Right forelimb (tissue), 1 donor: Measurements from ENCODE around the gene MYBBP1A.

Experiments used
- DNase-seq: peaks from one replicate; pipeline ENCODE4 v3.0.0-alpha.2; 2018

The MYBBP1A gene

DNA sequence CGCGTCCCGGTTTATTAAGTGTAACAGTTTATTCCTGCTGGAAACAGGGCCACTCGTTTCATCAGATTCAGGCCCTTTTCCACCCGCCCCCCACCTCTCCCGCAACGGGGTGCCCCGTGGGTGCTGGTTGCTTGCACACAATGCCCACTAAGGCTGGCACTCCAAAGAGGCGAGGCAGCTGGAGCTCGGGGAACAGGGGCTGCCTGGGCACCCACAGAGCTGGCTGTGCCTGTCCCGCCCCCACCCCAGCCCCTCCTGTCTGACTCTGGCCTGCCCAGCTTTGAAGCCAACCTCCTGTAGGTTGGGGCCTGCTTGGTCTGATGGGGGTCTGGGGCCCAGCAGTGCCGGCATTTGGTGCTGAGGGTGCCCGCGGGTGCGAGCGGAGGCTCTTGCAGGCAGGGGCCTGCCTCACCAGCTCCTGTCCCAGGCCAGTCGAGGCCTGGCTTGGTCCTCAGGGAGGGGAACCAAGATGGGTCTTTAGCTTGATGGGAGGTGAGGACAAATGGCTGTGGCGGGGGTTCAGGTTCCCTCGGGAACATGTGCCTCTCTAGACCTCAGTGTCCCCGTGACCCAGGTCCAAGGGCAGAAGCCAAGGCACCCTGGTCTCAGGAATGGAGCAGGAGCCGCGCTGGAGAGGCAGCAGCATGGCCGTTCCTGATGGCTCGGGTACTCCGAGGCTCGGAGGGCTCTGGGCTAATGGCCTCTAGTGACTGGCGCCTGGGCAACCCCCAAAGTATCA is 20.1 kb downstream of the MYBBP1A start:
- no peak for DNase-seq

DNA sequence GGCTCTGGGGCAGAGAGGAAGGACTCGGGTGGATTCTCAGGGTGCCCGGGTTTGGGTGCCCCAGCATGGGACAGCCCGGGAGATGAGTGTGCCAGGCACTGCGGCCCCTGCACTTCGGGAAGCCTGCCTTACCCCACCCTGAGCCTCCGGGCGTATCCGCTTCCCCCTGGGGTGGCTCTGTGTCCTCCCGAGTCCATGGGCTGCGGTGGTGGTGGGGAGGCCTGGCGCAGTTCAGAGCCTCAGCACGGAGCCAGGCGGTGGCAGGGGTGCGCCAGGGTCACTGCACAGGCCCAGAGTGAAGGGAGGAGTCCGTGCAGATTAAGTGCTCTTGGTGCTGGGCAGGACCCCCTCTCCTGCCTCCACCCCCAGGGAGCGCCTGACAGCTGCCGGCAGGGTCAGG is 20.7 kb downstream of the MYBBP1A start:
- no peak for DNase-seq

DNA sequence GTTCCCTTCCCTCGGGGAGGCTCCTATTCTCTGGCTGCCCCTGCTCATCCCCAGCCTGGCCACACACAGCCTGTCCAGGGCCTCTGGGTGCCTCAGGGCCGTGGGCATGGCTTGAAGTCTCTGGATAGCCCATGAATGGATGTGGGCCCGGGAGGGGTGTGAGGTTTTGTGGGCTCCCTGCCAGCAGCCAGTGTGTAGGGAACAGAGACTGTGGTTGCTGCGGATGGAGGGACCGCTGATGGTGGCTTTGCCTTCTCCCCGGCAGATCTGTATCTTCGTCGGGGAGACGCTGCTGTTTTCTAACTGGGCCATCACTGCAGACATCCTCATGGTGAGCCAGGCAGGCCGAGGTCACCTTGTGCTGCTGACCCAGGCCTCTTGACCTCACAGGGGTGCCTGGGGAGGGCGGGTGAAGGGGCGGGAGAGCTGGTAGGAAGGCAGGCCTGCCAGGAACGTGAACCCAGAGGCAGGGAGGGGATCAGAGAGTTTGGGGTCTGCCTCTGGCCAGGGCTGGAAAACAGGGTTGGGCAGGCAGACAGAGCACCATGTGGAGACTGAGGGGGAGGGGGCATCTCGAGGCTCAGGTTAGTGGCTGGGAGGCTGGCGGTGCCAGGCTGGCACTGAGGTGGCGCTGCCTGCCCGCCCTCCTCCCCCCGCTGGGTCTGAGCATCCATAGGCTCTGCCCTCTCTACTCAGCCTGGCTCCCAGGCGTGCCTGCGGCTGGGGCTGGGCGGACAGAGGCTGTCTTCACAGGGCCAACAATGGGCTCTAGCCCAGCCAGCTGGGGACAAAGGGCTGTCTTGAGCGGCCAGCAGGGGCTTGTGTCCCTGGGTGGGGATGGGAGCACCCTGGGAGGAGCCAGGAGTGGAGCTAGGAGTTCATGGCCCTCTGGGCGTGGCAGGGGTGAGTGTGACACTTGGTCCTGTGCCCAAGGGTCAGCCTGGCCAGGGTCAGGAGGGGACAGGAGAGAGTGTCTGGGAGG is 21.4 kb downstream of the MYBBP1A start:
- DNase-seq: no peak

DNA sequence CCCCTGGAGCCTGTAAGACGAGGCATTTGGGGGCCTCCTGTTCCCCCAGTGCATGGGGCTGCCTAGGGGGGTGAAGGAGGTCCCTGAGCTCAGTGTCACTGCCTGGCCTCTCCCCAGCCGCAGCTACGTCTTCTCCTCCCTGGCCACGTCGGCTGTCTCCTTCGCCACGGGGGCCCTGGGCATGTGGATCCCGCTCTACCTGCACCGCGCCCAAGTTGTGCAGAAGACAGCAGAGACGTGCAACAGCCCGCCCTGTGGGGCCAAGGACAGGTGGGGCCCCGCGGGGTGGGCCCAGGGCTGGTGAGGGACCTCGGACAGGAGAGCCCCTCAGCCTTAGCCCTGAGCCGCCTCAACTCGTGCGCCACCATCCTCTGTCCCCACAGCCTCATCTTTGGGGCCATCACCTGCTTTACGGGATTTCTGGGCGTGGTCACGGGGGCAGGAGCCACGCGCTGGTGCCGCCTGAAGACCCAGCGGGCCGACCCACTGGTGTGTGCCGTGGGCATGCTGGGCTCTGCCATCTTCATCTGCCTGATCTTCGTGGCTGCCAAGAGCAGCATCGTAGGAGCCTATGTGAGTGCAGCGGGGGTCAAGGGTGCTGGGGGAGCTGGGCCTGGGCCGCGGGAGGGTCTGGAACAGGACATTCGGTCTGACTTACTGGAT is 22.2 kb downstream of the MYBBP1A start:
- no peak for DNase-seq

DNA sequence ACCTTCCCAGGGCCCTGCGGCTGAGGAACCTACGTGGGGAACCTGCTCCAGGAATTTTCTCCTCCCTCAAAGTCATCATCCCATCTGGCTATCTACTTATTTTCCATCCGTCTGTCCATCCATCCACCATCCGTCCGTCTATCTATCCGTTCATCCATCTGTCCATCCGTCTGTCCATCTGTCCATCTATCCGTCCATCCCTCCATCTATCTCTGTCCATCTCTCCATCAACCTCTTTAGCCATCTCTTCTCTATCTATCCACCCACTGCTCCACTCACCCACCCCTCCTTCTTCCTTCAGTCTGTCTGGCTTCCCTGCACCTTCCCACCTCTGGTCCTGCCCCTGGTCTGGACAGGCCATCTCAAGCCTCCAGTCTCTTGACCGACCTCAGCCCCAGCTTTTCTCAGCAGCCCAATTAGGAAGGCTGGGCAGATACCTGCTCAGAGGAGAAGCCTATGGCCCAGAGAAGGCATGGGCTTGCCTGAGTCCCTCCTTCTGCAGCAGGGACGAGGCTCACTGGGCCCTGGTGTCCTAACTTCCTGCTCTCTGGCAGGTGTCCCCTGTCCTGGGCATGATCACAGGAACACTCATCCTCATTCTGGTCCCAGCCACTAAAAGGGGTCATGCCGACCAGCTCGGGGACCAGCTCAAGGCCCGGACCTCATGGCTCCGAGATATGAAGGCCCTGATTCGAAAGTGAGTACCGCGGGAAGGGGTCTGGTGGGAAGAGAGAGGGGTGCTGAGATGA is 23.0 kb downstream of the MYBBP1A start:
- no peak for DNase-seq

DNA sequence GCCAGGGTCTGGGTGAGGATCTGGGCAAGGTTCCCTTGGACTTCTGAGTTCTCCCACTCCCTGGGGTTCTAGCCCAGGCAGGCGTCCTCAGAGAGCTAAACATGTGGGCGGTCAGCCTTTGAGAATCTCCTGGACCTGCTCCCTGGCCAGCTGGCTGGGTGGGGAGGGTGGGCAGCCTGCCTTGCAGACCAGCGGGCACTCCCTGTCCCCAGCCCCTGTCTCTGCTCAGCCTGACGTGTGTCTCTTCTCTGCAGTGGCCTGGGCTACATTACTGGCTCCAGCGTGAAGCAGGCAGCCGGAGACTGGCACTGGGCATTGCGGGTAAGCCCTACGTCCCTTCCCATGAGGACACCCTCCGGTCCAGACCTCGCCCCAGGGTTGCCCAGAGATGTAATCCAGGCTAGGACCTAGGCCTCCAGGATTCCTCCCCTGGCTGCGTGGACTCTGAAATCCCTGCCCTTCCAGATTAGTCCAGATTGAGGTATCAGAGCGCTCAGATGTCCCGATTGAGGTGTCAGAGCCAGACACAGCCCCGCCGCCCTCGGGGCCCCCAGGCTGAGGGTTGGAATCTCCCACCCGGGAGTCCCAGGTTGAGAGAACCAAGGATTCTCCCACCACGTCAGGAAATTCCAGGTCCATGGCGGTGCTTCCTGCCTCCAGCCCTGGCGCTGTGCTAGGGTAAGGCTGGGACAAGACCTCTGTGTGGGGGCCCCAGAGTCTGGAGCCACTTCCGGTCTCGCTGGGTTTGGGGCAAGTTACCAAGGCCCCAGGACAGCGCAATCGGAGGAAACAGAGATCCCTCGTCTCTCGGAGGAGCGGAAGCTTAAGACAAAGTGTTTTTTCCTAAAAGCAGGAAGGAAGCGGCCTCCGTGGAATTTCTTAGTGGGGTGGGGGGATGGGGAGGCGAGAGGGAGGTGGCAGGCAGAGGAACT is 24.1 kb downstream of the MYBBP1A start:
- no peak for DNase-seq

DNA sequence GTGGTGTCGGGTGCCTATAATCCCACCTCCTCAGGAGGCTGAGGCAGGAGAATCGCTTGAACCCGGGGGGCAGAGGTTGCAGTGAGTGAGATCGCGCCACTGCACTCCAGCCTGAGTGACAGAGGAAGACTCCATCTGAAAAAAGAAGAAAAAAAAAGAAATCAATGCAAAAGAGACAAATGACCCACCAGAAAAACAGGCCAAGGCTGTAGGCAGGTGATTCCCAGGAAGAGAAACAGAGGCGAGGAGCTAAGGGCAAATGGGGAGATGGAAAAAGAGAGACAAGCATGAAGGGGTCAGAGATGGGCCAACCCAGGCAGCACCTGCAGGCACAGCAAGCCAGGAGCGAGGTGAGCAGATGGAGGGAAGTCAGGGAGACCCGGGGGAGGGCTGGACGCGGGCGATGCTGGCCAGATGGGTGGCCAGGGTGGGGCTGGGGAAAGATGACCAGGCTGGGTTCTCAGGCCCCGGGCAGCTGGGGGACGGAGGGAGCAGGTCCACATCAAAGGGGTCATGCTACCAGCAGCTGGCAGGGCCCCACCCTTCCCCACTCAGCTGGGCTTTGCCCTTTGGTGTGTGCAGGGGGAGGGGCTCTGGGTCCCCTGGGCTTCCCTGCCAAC is 25.5 kb downstream of the MYBBP1A start:
- DNase-seq: no peak

DNA sequence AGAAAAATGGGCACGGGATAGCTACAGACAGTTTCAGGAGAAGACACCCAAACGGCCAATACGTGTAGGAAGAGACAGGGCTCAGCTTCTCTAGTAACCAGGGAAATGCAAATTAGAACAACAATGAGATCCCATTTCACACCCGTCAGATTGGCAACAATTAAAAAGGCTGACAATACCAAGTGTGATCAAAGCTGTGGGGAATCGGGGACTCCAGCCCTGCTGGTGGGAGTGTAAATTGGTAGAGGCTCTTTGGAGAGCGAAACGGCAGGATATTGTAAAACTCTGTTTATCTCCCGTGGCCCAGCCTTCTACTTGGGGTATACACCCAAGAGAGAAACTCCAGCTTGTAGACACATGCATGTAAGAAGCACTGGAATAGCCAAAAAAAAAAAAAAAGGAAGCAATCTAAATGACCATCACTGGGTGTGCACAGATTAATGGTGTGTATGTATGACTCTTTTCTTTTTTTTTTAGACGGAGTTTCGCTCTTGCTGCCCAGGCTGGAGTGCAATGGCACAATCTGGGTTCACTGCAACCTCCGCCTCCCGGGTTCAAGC is 27.5 kb downstream of the MYBBP1A start:
- no peak for DNase-seq

DNA sequence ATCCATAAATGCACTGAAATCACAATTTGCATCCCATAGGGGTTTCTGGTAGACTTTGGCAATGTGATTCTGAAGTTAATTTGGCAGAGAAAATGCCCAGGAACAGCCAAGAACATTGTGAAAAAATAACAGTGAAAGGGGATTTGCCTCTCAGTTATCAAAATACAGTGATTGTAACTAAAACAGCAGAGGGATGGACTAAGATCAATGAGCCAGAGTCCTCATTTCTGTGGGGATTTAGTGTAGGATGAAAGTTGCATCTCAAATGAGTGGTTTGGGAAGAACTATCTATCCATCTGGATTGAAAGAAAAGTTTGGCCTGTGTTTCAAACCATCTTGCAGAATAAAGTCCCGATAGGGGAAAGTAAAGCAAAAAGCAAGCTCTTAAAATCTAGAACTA is 28.1 kb downstream of the MYBBP1A start:
- no peak for DNase-seq

DNA sequence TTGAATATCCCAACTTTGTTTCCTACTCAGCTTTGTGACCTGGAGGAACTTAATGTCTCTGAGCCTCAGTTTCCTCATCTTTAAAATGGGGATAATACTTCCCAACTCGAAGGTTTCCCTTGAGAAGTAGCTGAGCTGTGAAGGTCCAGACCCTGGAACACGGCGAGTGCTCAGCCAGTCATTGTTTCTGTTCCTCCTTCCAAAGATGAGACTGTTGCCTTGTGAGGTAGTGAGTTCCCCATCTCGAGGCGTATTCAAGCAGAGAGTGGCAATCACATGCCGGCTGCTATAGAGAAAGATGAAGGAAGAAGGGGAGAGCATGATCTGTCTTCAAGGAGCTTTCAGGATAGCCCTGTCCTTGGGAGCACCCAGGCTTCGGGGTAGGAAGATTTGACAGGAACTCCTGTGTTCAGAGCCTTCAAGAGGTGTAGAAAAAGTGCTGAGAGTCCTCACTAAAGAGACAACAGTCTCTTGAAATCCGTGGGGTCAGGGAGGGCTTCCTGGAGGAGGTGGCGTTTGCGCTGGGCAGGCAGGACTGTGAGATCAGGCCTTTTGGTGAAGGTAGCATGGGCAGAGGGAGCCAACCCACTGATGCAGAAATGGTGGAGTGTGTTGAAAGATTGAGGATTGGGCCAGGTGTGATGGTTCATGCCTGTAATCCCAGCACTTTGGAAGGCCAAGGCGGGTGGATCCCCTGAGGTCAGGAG is 29.3 kb downstream of the MYBBP1A start:
- no peak for DNase-seq

DNA sequence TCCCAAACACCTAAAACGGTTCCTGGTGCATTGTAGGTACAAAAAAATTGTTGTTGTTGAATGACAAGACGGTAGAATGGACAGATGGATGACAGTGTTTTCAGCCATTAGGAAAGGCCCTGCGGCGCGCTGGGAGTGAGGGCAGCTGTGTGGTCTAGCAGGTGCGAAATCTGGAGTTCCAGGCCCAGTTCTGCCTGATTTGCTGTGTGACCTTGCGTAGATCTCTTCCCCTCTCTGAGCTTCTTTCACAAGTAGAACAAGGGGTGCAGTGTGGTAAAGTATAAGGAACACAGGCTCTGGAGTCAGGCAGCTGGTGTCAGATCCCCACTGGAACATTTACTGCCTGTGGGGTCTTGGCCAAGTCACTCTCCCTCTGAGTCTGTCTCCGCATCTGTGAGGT is 31.2 kb downstream of the MYBBP1A start:
- no peak for DNase-seq

DNA sequence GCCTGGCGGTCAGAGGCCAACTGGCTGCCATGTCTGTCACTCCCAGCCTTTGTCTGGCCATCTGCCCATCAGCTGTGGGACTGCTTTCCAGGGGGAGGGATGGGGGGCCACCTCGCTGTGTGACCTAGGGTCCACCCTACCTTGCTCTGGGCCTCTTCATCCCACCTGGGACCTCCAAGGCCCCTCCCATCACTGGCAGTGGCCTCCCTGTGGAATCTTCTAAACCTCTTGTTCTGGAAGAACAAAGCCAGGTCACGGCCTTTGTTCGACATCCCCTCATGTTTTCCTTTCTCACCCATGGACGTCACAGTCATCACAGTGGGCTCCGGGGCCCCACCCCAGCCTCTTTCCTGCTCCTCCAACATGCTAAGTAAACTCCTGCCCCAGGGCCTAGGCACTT is 32.5 kb downstream of the MYBBP1A start:
- DNase-seq: no peak

DNA sequence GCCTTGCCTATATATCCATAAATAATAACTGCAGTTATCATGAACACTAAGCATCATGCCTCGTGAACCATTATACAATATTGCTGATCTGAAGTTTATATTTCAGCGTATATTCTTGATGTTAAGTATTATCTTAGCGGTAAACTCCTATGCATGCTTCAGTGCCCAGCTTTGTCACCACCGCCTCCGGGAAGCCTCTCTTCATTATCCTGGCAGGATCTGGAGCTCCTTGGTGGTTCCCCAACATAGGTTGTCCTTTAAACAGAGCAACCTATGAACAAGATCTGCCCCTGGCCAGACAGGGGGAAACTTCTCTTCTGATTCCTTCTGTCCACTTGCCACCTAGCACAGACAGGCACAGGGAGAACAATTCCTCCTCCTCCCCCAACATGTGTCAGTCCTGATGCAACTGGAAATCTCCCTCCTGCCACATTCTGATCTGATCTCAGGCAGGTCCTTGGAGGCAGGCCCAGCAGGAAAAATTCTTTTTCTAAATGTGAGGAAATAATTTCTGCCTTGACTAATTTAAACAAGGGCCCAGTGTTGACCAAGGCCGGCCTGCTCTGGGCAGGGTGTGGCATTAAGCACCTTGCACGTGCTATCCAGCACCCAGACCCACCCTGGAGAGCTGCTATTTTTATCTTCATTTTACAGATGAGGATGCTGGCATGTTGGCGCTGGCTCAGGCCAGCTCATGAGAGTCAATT is 34.1 kb downstream of the MYBBP1A start:
- DNase-seq: no peak

DNA sequence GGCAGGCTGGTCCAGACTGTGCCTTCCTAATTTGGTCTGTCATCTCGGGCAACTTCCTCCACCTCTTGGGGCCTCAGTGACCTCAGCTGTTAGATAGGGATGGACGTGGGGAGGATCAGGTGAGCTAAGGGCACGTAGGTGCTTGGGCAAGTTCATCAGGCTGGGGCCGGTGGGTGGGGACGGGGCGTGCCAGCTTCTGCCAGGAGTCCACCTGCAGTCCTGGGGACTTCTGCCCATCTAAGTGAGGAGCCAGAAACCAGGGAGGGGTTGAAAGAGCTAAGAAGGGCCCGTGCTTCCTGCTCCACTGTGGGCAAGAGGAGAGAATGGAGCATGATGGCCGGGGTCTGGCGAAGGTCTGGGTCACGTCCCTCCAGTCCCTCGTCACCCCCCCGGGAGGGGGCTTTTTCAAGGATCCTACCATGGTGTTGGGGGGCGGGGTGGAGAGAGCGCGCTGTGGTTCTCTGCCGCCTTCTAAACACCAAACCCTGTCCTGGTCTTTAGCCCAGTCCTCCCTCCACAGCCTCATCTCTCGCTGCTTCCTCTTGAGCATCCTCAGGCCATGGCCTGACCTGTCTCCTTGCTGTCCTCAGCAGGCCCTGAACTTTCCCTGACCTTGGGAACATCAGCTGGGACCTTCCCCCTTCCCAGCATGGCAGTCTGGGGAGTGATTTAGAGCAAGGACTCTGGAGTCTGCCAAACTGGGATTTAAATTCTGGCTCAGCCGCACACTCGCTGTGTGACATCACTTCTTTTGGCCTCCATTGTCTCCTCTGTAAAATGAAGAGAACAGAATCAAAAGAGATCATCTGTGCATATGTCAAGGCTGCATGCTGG is 34.9 kb downstream of the MYBBP1A start:
- no peak for DNase-seq

DNA sequence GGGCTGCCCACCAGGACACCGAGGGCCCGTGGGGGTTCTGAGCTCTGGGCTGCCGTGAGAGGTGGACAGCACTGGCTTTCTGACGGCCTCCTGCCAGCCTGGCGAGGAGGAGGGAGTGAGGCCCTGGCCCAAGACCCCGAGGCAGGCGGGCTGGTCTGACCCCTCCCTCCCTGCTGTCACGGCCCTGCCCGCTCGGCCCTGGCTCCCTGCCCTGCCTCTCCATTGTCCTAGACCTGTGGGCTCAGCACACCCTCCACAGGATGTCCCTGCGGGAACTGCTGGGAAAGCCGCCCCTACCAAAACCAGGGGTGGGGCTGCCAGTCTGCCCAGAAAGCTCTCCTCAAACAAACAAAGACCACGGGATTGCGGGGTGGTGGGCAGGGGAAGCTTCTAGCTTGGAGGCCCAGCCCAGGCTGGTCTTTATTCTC is 35.8 kb downstream of the MYBBP1A start:
- no peak for DNase-seq

DNA sequence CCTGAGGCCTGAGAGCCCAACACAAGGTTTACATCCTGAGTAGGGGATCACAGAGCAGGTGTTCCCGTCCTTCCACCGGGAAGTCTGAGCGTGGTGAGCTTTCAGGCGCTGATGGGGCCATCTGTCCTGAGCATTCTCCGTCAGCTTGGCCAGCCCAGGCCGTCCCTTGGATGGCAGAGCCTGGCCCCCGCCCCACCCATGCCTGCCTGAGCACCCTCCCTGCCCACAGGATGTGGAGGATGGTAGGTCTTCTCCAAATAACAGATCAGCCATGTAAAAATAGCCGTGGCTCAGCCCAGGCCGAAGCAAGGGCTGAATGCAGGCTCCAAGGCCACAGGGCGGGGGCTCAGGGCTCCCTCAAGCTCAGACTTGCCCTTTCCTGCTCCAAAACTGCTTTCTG is 36.3 kb downstream of the MYBBP1A start:
- no peak for DNase-seq

DNA sequence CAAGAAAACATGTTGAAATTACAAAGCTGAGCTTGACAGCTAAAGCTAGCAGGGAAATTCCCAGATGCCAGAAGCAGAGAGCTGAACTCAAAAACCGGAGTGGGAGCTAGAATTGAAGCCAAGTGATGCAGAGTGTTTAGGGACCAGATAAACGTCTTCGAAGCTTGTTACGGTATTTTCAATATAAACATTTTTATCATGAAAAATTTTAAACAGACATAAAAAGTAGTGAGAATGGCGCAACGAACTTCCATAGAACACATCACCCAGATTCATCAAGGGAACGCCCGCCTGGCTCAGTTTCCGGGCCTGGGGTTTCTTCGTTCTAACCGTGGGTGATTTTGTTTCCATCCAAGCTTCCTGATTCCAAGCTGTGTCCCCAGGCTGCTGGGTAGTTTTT is 38.4 kb downstream of the MYBBP1A start:
- no peak for DNase-seq

DNA sequence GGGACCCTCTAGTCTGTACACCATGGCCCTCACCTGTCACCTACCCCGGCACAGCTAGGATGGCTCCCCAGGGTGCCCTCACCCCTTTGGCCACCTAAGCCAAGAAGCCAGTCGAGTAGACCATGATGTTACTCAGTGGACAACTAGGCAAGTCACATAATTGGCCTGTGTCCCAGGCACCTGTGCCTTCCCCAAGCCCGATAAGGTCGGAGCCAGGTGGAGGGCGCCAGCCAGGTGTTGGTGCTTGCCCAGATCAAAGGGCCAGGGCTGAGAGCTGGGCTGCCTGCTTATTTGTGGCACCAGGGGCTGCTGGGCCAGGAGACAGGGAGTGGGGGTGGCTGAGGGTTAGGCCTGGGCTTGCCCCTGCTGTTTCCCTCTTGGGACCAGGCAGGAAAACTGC is 39.7 kb downstream of the MYBBP1A start:
- DNase-seq: no peak

DNA sequence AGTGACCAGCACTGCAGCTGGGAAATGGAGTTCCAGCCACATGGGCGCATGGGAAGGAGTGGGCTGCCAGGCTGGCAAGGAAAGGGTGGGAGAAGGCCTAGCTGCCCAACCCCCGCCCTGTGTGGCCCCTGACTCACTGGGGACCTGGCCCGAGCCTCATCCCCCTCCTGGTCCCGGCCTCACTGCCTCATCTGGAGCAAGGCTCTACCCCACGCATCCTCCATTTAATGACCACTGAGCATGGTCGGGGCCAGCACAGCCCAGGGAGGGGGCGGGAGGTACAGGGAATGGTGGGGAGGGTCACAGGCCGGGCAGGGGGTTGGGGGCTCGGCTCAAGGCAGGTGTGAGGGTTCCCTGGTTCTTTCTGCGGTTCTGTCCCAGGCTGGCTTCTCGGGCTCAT is 40.4 kb downstream of the MYBBP1A start:
- no peak for DNase-seq
